Stimulated activated CD4-positive, alpha-beta T cell treated with anti-CD3 and anti-CD28 coated beads, TNF-alpha, amount 100 ng/mL, for 48 hours (primary cell): ENCODE measurements around the gene GSTM1.
"Not testable (repeated sequence)": the region's sequence is repeated elsewhere in the genome, so short reads cannot be mapped to it uniquely, and the experiment has no call there.

ENCODE experiments used
- DNase-seq, 3 donors: peaks; one replicate each; pipeline ENCODE4 v3.0.0-alpha.2; 2020; ENCODE audit warnings: low read depth in 3 of 3

The GSTM1 gene

DNA sequence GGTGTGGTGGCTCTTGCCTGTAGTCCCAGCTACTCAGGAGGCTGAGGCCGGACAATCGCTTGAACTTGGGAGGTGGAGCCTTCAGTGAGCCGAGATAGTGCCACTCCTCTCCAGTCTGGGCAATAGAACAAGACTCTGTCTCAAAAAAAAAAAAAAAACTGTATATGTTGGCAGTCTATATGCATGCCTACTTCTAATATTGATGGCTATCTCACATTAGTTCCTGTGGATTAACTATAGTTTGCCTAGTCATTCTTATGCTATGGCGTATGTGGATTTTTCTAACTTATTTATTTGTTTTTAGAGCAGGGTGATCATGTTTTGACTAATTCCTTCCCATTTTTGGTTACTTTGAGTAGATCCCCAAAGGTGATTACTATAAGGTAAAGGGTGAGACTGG lies 9.4 kb downstream of the GSTM1 start:
- DNase-seq = no peak

DNA sequence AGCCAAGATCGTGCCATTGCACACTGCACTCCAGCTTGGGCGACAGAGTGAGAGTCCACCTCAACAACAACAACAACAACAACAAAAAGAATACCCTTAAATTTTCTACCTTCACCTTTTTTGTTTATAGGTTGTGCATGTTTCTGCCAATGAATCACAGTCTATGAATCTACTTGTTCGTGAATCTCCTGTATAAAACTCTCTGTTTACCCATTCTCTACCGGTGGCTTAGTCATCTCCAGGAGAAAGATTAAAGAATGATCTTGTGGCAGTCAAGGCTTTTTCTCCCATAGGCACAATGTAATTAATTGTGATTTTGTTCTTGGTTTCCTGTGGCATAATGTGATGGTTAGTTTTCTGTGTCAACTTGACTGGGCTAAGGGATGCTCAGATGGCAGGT lies 10.2 kb downstream of the GSTM1 start:
- DNase-seq = not testable (repeated sequence)

DNA sequence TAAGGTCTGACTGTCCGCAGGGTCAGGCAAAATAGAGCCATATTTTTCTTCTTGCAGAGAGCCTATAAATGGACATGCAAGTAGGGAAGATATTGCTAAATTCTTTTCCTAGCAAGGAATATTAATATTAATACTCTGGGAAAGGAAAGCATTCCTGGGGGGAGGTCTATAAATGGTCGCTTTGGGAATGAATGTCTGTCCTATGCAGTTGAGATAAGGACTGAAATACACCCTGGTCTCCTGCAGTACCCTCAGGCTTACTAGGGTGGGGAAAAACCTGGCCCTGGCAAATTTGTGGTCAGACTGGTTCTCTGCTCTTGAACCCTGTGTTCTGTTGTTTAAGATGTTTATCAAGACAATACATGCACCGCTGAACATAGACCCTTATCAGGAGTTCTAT lies 15.3 kb downstream of the GSTM1 start:
- not testable (repeated sequence) for DNase-seq

DNA sequence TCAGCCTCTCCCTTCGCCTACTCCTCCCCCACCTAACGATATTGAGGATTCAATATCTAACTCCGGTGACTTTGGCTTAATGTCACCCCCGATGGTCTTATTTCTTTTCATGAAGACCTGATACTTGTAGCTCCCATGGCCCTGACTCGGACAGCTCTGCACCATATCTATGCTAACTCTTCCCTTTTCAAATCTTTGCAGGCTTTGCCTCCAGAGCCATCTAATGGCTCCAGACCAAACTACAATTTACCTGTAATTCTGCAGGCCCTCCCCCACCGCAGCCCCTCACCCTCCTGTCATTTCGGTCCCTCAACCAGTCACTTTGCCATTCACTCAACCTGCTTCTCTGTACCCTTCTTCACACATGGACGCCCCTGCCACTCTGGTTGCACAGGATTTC lies 16.6 kb downstream of the GSTM1 start:
- DNase-seq = no peak

DNA sequence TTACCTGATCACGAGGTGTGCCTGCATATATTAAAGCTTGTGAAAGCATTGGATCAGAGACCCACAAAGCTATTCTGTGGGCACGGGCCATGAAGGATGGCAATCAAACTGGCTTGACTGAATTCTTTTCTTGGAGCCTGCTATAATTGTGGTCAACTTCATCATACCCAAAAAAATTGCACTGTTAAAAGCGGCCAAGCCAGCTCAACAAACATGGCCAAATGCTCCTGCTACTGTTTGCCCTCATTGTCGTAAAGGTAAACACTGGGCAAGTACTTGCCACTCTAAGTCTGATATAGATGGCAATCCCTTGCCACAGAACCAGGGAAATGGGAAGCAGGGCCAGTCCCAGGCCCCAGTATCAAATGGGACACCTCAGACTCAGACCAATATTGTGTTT lies 17.8 kb downstream of the GSTM1 start:
- DNase-seq = no peak

DNA sequence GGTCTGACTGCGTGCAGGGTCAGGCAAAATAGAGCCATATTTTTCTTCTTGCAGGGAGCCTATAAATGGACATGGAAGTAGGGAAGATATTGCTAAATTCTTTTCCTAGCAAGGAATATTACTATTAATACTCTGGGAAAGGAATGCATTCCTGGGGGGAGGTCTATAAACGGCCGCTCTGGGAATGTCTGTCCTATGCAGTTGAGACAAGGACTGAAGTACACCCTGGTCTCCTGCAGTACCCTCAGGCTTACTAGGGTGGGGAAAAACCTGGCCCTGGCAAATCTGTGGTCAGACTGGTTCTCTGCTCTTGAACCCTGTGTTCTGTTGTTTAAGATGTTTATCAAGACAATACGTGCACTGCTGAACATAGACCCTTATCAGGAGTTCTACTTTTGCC lies 21.3 kb downstream of the GSTM1 start:
- DNase-seq = not testable (repeated sequence)

DNA sequence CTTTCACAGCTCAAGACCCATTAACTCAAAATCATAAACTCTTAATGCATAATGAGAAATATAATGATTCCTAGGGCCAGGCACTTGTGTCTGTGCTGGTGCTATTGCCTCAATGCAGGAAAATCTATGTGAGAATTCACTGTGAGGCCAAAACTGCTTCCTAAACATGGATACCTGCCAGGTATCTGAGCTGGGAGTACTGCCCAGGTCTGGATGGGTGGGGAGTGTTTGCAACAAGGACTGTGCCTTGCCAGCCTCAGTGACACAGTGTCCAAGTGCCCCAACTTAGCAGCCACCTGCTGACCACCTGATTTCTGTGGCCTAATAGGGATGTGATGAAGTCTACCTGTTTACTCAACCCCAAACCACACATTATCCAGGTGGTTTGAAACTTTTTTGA lies 22.2 kb downstream of the GSTM1 start:
- not testable (repeated sequence) for DNase-seq

DNA sequence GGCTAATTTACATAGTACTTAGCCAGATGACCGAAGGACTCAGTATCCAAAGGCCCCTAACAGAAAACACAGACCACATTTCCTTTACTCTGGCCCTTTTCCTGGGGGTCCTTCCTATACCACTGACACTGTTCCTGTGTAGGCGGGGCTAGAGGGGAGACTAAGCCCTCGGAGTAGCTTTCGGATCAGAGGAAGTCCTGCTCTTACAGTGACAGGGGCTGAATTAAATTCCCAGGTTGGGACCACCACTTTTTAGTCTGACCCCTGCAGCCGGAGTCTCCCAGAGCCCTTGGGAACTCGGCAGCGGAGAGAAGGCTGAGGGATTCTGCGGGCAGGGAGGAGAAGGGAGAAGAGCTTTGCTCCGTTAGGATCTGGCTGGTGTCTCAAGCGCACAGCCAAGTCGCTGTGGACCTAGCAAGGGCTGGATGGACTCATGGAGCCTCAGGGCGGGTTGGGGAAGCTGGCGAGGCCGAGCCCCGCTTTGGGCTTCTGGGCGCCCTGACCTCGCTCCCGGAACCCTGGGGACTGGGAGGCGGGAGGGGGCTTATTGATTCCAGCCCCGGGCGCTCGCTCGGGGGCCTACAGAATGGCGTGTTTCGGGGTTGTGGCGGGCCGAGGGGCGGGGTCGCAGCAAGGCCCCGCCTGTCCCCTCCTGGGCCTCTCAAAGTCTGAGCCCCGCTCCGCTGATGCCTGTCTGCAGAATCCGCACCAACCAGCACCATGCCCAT lies 24.1 kb downstream of the GSTM1 start, which contains the start of gene GSTM5:
Gene GSTM5 (plus strand): TSS at position 659 of the 728 bp plus-strand sequence. CDS start 62 bp downstream, at position 721.
- not testable (repeated sequence) for DNase-seq

DNA sequence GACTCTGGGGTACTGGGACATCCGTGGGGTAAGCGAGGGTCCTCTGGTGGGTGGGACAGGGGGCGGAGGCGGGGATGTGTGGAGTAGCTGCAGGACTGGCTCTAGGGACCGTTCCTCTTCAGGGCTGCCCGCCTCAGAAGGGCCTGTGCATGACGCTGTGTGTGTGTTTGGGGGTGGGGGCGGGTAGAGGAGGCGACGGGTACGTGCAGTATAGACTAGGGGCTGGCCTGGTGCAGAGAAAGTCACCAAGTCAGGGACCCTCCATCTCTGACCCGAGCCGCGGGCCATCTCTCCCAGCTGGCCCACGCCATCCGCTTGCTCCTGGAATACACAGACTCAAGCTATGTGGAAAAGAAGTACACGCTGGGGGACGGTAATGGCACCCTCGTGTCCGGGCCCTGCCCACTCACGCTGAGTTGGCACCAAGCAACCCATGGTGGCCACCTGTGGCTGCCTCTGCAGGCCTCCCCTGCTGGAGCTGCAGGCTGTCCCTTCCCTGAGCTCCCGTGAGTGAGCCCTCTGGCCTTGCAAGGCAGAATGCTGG lies 24.8 kb downstream of the GSTM1 start:
- DNase-seq = no peak

DNA sequence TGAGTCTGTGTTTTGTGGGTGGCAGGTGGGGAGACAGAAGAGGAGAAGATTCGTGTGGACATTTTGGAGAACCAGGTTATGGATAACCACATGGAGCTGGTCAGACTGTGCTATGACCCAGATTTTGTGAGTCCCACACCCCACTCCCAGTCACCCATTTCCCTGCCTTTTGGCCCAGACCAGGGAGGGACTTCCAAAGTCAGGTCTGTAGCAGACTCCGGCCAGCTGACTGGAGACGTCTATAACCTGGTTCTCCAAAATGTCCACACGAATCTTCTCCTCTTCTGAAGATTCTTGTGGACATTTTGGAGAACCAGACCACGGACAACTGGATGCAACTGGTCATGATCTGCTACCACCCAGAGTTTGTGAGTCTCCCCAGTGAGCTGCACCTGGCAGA lies 26.0 kb downstream of the GSTM1 start:
- no peak for DNase-seq

DNA sequence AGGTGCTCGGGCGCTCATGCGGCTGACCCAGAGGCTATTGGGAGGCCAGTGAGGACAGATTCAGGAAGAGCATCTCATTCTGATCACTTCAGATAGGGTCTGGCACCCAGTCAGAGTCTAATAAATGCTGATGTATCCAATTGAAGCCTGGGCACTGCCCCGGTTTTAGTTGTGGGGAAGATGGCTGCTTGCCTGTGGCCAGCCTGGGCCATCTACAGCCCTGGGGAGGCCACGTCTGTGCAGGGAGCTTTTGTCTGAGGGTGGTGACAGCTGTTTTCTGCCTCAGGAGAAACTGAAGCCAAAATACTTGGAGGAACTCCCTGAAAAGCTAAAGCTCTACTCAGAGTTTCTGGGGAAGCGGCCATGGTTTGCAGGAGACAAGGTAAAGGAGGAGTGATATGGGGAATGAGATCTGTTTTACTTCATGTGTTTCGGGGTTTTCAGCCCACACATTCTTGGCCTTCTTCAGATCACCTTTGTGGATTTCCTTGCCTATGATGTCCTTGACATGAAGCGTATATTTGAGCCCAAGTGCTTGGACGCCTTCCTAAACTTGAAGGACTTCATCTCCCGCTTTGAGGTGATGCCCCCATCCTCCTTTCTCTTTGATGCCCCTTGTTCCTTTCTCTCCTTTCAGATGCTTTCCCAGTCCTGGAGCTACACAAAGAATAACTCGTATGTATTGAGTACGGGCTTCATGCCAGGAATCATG lies 27.2 kb downstream of the GSTM1 start:
- DNase-seq = no peak

DNA sequence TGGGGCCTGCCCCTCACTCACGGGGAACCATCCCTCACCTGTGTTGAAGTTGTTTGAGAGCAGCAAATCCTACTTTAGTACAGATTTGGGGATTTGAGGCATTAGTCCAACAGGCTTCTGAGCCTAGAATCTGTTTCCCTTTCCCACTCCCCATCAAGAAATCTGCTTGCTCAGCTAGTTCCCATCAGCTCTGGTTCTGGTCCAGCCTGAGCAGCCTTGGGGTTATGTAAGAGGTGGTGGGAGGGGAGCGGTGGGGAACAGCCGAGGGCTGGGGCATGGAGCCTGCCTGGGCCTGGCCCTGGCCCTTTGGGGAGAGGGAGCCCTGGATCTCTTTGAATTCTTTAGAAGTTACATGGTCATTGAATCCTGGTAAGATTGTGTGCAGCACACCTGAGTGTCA lies 28.5 kb downstream of the GSTM1 start:
- no peak for DNase-seq

DNA sequence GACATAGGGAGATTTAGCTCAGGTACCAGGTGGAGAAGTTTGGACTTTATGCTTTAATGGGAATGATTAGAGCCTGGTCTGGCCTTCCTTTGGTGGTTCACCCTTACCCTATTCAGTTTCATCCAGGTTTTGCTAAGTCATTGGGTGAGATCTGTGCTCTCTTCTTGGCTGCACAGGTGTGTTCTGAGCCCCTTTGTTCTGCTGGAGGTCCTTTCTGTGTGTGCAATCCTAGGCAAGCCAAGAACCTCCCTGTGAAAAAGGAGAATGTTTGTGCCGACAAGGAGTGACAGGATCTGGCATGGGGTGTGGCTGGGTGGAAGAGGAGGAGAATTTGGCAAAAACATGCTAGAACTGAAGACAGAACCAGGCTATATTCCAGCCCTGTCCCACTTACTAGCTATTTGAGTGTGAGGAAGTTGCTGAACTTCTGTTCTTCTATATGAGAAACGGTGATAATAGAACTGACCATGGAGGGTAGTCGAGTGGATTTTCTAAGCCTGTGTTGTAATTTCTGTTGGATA lies 29.0 kb downstream of the GSTM1 start:
- no peak for DNase-seq

DNA sequence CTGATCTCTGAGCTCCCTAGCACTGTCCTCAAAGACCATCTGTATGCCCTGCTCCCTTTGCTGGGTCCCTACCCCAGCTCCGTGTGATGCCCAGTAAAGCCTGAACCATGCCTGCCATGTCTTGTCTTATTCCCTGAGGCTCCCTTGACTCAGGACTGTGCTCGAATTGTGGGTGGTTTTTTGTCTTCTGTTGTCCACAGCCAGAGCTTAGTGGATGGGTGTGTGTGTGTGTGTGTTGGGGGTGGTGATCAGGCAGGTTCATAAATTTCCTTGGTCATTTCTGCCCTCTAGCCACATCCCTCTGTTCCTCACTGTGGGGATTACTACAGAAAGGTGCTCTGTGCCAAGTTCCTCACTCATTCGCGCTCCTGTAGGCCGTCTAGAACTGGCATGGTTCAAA lies 30.1 kb downstream of the GSTM1 start:
- no peak for DNase-seq

DNA sequence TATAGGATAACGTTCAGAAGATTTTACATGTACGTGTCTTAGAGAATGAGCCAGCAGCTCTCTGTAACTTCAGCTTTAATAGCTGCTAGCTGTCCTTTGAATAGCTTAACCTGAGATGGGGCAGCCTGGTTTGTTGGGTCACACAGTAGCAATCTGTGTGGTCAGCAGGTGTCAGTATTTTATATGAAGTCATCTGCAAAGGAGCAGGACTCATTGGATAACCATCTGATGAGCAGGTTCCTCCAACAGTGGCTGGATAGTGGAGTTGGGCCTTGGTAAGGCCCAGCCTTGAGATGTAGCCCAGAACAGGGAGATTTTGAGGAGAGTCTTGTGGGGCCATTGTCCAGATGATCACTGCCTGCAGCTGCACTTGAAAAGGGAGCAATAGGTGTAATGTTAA lies 30.9 kb downstream of the GSTM1 start:
- DNase-seq = no peak

DNA sequence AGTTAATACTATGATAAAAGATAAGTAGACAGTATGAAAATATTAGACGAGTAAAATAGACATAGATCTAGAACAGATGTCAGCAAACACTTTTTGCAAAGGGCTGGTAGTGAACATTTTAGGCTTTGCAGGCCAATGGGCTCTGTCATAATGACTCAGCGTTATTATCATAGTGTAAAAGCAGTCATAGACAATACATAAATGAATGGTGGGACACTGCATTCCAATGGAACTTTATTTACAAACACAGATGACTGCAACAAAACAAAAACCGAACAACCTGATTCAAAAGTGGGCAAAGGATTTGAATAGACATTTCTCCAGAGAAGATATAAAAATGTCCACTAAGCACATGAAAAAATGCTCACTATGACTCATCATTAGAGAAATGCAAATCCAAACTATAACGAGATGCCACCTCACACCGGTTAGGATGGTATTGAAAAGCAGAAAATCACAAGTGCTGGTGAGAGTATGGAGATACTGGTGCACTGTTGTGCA lies 31.8 kb downstream of the GSTM1 start:
- no peak for DNase-seq

DNA sequence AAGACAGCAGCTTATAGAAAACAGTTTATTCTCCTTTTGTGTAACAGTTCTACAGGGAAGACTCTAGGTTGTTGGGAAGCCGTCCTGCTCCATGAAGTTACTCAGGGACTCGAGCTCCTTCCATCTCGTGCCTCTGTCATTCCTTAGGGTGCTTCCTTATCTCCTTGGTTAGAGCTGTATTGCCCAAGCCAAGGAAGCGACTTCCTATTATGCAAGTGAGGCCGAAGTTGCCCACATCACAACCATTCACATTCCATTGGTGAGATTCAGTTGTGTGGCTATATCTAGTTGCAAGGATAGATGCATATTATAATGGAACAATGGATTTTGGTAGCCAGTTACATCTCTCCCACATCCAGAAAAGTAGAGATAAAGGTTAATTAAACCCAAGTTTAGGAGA lies 33.4 kb downstream of the GSTM1 start:
- no peak for DNase-seq

DNA sequence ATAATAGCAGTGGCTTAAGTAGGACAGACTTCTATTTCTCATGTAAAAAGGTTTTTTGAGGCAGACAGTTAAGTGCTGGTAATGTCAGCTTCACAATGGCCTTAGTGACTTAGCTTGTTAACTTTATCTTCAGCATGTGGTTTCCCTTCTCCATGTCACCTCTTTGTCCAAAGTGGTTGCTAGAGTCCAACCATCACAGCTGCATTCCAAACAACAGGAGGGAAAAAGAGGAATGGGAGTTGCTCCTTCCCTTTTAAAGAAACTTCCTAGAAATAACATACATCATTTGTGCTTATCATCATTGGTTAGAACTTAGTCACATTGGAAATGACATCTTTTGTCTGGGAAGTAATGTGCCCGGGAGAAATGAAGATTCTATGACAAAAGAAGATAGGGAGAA lies 34.4 kb downstream of the GSTM1 start:
- no peak for DNase-seq

DNA sequence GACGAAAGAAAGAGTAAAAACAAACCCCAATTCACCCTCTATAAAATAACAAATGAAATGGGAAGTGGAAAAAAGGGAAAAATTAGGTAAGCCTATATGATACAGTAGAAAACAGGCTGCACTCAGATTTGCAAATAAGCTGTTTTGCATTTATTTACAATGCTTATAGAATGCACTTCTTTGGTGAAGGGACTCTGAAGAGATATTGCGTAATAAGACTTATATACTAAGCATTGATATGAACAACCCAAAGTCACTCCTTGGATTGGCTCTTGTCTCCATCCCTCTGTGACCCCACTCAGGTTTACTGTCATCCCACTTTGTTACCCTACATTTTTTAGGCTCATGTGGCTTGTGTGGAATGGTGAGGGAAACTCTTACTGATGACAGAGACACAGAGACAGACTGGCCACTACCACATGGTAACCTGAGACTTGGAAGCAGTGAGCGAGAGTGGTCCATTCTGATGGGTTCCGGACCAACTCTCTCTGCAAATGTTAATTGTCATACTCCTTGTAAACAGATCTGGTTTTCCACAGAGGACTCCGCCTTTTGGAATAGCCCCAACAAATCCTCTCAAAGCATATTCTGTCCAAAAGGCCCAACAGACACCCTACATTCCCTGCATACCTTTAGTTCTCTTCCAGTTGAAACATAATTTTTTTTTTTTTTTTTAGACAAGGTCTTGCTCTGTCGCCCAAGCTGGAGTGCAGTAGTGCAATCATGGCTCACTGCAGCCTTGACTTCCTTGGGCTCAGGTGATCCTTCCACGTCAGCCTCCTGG lies 35.5 kb downstream of the GSTM1 start:
- no peak for DNase-seq

DNA sequence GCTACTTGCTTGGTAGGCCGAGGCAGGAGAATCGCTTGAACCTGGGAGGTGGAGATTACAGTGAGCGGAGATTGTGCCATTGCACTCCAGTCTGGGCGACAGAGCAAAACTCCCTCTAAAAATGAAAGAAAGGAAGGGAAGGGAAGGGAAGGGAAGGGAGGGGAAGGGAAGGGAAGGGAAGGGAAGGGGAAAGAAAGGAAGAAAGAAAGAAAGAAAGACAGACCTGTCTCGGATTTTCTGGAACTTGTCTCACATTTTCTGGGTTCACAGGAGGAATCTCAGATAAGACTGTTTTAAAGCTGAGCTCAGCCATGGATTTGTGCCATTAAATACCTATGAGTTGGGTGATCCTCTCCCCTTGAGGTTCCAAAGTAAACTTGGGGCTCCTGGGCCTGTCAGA lies 37.3 kb downstream of the GSTM1 start:
- DNase-seq = no peak

DNA sequence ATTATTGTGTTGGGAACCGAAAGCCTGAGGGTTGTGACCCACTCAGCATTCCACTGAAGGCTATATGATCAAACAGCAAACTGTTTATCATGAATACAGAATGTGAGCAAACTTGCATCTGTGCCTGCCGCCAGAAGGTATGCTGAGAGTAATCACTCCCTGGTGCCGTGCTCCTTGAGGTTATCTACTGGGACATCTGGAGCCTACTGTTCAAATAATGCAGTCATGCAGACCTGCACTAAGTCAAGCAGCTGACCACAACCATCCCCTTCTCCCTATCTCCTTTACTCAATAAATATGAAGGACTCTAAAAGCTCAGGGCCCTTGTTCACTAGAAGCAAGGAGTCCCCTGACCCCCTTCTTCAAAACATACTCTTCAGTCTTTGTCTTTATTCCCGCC lies 37.9 kb downstream of the GSTM1 start:
- no peak for DNase-seq

DNA sequence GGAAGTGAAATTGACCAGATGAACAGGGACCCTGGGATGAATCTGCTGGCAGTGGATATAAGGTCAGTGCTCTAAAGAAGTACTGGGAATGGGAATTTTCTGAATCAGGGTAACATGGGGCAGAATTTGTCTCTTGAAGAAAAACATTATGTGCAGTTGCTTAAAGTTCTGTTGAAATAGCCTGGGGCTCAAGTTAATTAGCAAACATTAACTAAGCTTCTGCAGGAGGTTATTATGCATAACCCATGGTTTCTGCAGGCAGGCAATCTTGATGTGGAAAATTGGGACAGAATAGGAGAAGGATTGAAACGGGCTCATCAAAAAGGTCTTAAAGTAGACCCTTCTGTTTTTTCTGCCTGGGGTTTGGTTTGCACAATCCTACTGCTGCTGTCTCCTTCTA lies 38.4 kb downstream of the GSTM1 start:
- DNase-seq = no peak
